ENCODE data around the gene DCAF12. TPM values are rescaled to one million over a fixed set of nuclear protein-coding genes. Genes with fewer than 3 reads are reported as not detected.

The DCAF12 gene
- polyA plus RNA-seq, 1 donor from 2014 or later, result 37.7 TPM

GRCh38 chr9:34047864-34048726 lies 78.4 kb downstream of the DCAF12 start:
- no peaks in the 10 kb centered on the region for H3K27me3 ChIP-seq (ENCODE audit: insufficient read depth, low read depth, low read length)
- peak; percentile 32 for TF ChIP-seq SMC3 (conservative IDR thresholded peaks at IDR 0.05; ENCODE audit: poor library complexity)
- TF ChIP-seq MXI1 (conservative IDR thresholded peaks at IDR 0.05; ENCODE audit: poor library complexity, severe bottlenecking), result no peak
- peak overlapping the region; percentile 96 for H3K9ac ChIP-seq (ENCODE audit: low read length)
- H3K4me3 ChIP-seq (ENCODE audit: low read length), result peak overlapping the region; percentile 85
- peaks cover 51% of the 10 kb centered on the region for H3K79me2 ChIP-seq (replicated peaks; ENCODE audit: insufficient read depth, low read length)
- H3K9me3 ChIP-seq (ENCODE audit: low read length), result no peaks in the 10 kb centered on the region
- no peaks in the 10 kb centered on the region for H3F3A ChIP-seq (ENCODE audit: insufficient read depth, low read length, poor library complexity, severe bottlenecking)
- no peaks in the 10 kb centered on the region for H4K20me1 ChIP-seq (ENCODE audit: insufficient read depth)
- H2AFZ ChIP-seq (ENCODE audit: low read depth, low read length), result peak overlapping the region; percentile 77
- H3K4me2 ChIP-seq (ENCODE audit: low read length), result peak overlapping the region; percentile 87
- H3K36me3 ChIP-seq (ENCODE audit: insufficient read depth, low read length), result no peaks in the 10 kb centered on the region
- H3K9me2 ChIP-seq (ENCODE audit: insufficient read depth, low read length), result no peaks in the 10 kb centered on the region
- H3K27ac ChIP-seq (ENCODE audit: low read length), result peak overlapping the region; percentile 95

DNA sequence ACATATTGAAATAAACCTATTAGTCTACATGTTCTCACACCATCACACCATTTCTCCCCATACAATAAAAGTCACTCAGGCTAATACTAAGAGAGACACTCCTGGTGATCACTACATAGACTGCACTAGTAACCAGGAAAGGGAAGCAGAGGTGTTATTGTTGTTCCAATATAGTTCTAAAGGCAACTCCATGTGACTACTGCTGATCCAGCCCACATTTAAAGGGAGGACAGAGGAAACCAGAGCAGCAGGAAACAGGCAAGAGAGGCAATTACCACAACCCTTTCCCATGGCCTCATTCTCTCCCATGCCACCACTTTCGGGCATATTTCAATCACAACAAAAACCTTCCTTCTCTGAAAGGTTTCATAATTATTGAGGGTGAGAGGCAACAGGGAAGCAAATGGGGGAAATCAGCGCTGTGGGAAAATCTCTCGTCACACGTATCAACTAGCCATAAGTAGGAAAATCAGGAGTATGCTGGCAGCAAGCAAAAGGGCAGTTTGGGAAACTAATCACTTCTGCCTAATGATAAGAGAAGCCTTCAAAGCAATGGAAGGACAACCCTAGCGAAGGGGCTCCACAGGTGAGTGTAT lies 79.6 kb downstream of the DCAF12 start:
- Histone ChIP-seq H4K20me1 (ENCODE audit: insufficient read depth) (no peaks in the 10 kb centered on the region), H3K79me2 (replicated peaks; ENCODE audit: insufficient read depth, low read length) (peaks cover 59% of the 10 kb centered on the region), H3K27ac (ENCODE audit: low read length) (no peak overlapping the region), H3K4me3 (ENCODE audit: low read length) (peak overlapping the region; percentile 85), H3K9ac (ENCODE audit: low read length) (no peak overlapping the region), H3K9me3 (ENCODE audit: low read length) (no peaks in the 10 kb centered on the region), H3K9me2 (ENCODE audit: insufficient read depth, low read length) (no peaks in the 10 kb centered on the region), H3K4me2 (ENCODE audit: low read length) (peak overlapping the region; percentile 87), H3F3A (ENCODE audit: insufficient read depth, low read length, poor library complexity, severe bottlenecking) (no peaks in the 10 kb centered on the region), H3K36me3 (ENCODE audit: insufficient read depth, low read length) (no peaks in the 10 kb centered on the region), H3K27me3 (ENCODE audit: insufficient read depth, low read depth, low read length) (no peaks in the 10 kb centered on the region), H2AFZ (ENCODE audit: low read depth, low read length) (no peak overlapping the region)
- no peak for TF ChIP-seq POLR2AphosphoS5 (IDR thresholded peaks at IDR 0.05)
- TF ChIP-seq RAD21 (conservative IDR thresholded peaks at IDR 0.05), result no peak
- no peak for TF ChIP-seq TAF1 (IDR thresholded peaks at IDR 0.05; ENCODE audit: low read depth)
- TF ChIP-seq EZH2 (IDR thresholded peaks at IDR 0.05; ENCODE audit: borderline replicate concordance, insufficient read depth, low read length, poor library complexity, severe bottlenecking), result no peak
- TF ChIP-seq EP300 (conservative IDR thresholded peaks at IDR 0.05; ENCODE audit: poor library complexity, severe bottlenecking), result no peak
- no peak for TF ChIP-seq SMC3 (conservative IDR thresholded peaks at IDR 0.05; ENCODE audit: poor library complexity)
- no peak for TF ChIP-seq MXI1 (conservative IDR thresholded peaks at IDR 0.05; ENCODE audit: poor library complexity, severe bottlenecking)
- TF ChIP-seq REST (IDR thresholded peaks at IDR 0.05; ENCODE audit: borderline replicate concordance), result no peak
- TF ChIP-seq CTCF (IDR thresholded peaks at IDR 0.05; ENCODE audit: poor library complexity, severe bottlenecking), result no peak

All from neural cell (in vitro differentiated cells).